Duodenal mucosa (tissue), 2 donors: Measurements from ENCODE around the gene CDK12.
"Not testable (repeated sequence)": the region's sequence is repeated elsewhere in the genome, so short reads cannot be mapped to it uniquely, and the experiment has no call there.

Experiments used
- H3K27ac ChIP-seq: one replicate; pipeline ENCODE4 v1.7.0; 2013; ENCODE audit warnings: low read depth, low read length
- H3K27me3 ChIP-seq, 2 donors: one replicate each; pipeline ENCODE4 v1.7.0; 2013; ENCODE audit warnings: low read length in 2 of 2, control low read depth in 1 of 2; ENCODE audit not compliant: insufficient read depth in 2 of 2, control insufficient read depth in 1 of 2
- H3K36me3 ChIP-seq, 2 donors: one replicate each; pipeline ENCODE4 v1.7.0; 2013; ENCODE audit warnings: low read length in 2 of 2, control low read depth in 1 of 2; ENCODE audit not compliant: insufficient read depth in 2 of 2, control insufficient read depth in 1 of 2
- H3K4me1 ChIP-seq, 2 donors: one replicate each; pipeline ENCODE4 v1.7.0; 2013; ENCODE audit warnings: low read length in 2 of 2, control low read depth in 1 of 2; ENCODE audit not compliant: insufficient read depth in 2 of 2, control insufficient read depth in 1 of 2
- H3K4me3 ChIP-seq, 2 donors: one replicate each; pipeline ENCODE4 v1.7.0; 2013; ENCODE audit warnings: low read length in 2 of 2, low read depth in 1 of 2
- H3K9ac ChIP-seq, 2 donors: one replicate each; pipeline ENCODE4 v1.7.0; 2013; ENCODE audit warnings: low read length in 2 of 2, low read depth in 1 of 2
- H3K9me3 ChIP-seq, 2 donors: one replicate each; pipeline ENCODE4 v1.7.0; 2013; ENCODE audit warnings: low read length in 2 of 2, control low read depth in 1 of 2; ENCODE audit not compliant: control insufficient read depth in 1 of 2

Gene CDK12

GRCh38 chr17:39543176-39543575 lies 81.9 kb downstream of the CDK12 start:
- peaks cover 0 to 12% of the 10 kb centered on the region in 2 donors for H3K36me3 ChIP-seq
- H3K9ac ChIP-seq: no peak overlapping the region
- H3K4me3 ChIP-seq: no peak overlapping the region
- no peaks in the 10 kb centered on the region for H3K9me3 ChIP-seq
- peaks cover 10 to 20% of the 10 kb centered on the region in 2 donors for H3K4me1 ChIP-seq
- no peaks in the 10 kb centered on the region for H3K27me3 ChIP-seq
- H3K27ac ChIP-seq: no peak overlapping the region

GRCh38 chr17:39543664-39544063 lies 82.4 kb downstream of the CDK12 start:
- H3K27me3 ChIP-seq: no peaks in the 10 kb centered on the region
- no peak overlapping the region for H3K9ac ChIP-seq
- no peaks in the 10 kb centered on the region for H3K9me3 ChIP-seq
- no peak overlapping the region for H3K4me3 ChIP-seq
- H3K27ac ChIP-seq: no peak overlapping the region
- H3K36me3 ChIP-seq: peaks cover 0 to 14% of the 10 kb centered on the region in 2 donors
- H3K4me1 ChIP-seq: peaks cover 10 to 19% of the 10 kb centered on the region in 2 donors

DNA sequence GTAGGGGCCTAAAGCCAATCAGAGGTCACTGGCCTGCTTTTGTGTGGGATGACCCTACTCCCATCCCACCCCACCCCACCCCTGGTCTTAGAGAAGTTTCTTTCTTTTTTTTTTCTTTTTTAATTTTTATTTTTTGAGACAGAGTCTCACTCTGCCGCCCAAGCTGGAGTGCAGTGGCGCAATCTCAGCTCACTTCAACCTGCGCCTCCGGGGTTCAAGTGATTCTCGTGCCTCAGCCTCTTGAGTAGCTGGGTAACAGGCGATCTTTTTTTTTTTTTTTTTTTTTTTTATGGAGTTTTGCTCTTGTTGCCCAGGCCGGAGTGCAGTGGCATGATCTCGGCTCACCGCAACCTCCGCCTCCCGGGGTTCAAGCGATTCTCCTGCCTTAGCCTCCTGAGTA lies 83.1 kb downstream of the CDK12 start:
- H3K4me3 ChIP-seq, H3K27ac ChIP-seq, H3K9me3 ChIP-seq, H3K27me3 ChIP-seq, H3K9ac ChIP-seq: not testable (repeated sequence)
- H3K36me3 ChIP-seq: peaks cover 6 to 21% of the 10 kb centered on the region in 2 donors
- H3K4me1 ChIP-seq: peaks cover 10 to 12% of the 10 kb centered on the region in 2 donors

DNA sequence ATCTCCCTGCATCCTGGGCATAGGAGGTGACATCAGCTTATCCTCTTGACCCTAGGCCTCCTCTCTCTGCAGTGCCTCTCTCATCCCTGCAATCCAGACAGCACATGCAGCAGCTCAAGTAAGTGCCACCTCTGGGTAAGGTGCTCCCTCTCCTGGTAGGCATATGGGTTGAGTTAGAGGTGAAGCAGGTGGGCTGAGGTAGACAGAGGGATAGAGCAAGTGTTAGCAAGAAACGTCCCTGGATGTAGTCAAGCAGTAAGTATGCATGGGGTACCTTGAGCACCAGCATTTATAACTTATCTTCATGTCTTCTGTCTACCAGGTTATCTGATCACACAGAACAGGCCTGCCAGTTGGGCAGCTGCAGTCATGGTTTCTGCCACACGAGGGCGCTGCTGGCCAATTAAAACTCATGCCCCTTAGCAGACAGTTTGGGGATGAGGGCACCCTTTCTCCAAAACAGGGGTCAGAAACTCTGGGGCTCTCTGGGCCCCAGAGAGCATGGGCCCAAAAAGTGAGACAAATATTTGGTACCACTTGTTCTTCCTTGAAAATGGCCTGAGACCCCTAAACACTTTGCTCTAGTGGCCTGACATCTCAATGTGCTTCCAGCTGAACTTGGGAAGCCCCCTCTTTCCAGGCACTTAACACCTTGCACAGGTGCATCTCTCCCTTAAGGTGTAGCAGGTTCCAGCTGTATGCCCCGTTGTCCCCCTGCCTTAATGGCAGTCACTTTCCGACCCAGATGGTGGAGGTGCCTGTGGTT lies 86.6 kb downstream of the CDK12 start:
- H3K36me3 ChIP-seq: peaks cover 10 to 44% of the 10 kb centered on the region in 2 donors
- peaks cover 10 to 12% of the 10 kb centered on the region in 2 donors for H3K4me1 ChIP-seq

GRCh38 chr17:39548494-39549225 lies 87.4 kb downstream of the CDK12 start:
- Histone ChIP-seq H3K4me1 (peaks cover 3 to 5% of the 10 kb centered on the region in 2 donors), H3K4me3 (no peak overlapping the region), H3K27me3 (no peaks in the 10 kb centered on the region), H3K9ac (no peak overlapping the region), H3K27ac (no peak overlapping the region), H3K9me3 (no peaks in the 10 kb centered on the region), H3K36me3 (peaks cover 13 to 51% of the 10 kb centered on the region in 2 donors)

More for the DNA sequence above, 86.6 kb downstream of the CDK12 start:
- Histone ChIP-seq H3K9ac (no peak overlapping the region), H3K4me3 (no peak overlapping the region), H3K27me3 (no peaks in the 10 kb centered on the region), H3K27ac (no peak overlapping the region), H3K9me3 (no peaks in the 10 kb centered on the region)

DNA sequence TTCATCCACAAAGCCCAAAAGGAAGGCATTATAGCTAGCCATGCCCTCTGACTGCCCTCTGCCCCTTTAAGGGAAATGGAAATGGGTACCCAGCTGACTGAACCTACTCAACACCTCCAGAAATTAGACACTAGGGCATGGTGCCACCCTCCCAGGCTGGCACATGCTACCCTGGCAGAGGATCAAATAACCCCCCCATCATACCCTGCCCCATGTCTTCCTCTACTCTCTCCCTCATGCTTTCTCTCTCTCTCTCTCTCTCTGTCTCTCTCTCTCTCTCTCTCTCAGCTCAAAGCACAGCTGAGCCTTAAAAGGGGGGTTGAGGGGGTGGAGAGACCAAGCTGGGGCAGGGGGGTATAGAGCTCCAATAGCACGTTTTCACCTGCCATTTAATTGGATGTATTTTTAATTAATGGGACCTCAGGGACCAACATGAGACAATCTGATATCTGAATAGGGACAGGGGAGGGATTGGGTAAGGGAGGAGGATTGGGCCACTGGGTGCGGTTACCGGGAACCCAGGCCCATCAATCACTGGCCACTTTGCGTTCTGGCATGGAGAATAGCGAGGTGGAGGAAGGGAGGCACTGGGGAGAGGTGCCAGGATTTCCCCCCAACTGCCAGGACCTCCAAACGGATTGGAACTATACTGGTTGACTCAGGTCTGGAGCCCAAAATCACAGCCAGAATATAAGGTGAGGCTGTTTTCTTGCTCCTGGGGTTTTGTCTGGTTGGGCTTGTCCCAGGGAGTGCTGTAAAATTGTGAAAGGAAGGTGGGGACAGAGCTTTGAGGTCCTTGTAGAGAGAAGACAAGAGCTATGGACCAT lies 88.7 kb downstream of the CDK12 start:
- Histone ChIP-seq H3K36me3 (peaks cover 19 to 57% of the 10 kb centered on the region in 2 donors), H3K4me1 (no peaks in the 10 kb centered on the region), H3K4me3 (no peak overlapping the region), H3K9ac (no peak overlapping the region), H3K27me3 (no peaks in the 10 kb centered on the region), H3K27ac (no peak overlapping the region), H3K9me3 (no peaks in the 10 kb centered on the region)

GRCh38 chr17:39551879-39552278 lies 90.6 kb downstream of the CDK12 start:
- Histone ChIP-seq H3K27me3 (no peaks in the 10 kb centered on the region), H3K27ac (no peak overlapping the region), H3K4me3 (no peak overlapping the region), H3K9me3 (no peaks in the 10 kb centered on the region), H3K9ac (no peak overlapping the region), H3K36me3 (peaks cover 22 to 62% of the 10 kb centered on the region in 2 donors), H3K4me1 (no peaks in the 10 kb centered on the region)

DNA sequence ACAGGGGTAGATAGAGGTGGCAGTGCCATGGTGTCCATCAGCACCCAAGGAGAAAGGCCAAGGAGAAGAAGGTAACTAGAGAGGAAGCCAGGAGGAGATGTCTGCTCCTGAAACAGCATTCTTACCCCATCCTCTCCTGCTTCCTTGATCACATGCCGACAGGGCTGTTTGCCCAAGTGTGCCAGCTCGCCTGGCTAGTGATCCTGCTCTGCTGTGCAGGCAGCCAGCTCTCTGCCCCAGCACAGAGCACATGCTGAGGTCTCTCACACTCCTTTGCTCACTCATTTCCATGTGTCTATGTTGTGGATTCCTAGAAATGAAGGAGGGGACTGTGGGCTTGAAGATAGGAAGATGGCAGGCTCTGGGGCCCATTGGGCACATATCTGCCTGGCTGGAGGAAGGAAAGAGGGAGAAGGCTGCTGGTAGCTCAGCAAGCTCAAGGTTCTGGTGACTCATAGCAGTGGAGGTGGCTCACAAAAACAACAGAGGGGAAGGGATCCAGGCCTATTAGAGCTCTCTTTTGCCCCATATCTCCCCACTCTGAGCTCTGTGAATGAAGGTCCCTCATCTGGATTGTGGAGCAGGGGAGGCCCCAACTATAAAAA lies 92.2 kb downstream of the CDK12 start:
- Histone ChIP-seq H3K27ac (no peak overlapping the region), H3K27me3 (no peaks in the 10 kb centered on the region), H3K4me3 (no peak overlapping the region), H3K9me3 (no peaks in the 10 kb centered on the region), H3K36me3 (peaks cover 22 to 71% of the 10 kb centered on the region in 2 donors), H3K9ac (no peak overlapping the region), H3K4me1 (no peaks in the 10 kb centered on the region)

DNA sequence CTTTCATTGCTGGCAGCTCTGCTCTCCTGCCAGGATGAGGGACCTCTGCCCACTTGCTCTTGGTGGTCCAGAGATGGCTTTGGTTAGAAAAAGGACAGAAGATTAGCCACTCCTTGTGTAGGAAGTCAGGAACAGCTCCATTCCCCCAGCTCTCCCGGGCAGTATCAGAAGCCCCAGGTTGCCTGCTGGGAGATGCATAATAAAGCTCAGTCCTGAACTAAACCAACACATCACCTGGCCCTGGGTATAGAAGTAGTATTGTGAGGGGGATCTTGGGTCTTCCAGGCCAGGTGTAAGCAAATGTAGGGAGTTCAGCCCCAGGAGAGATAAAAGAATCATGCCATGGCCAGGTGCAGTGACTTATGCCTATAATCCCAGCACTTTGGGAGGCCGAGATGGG lies 94.1 kb downstream of the CDK12 start:
- H3K27ac ChIP-seq: no peak overlapping the region
- no peaks in the 10 kb centered on the region for H3K27me3 ChIP-seq
- H3K4me3 ChIP-seq: no peak overlapping the region
- no peaks in the 10 kb centered on the region for H3K4me1 ChIP-seq
- no peaks in the 10 kb centered on the region for H3K9me3 ChIP-seq
- no peak overlapping the region for H3K9ac ChIP-seq
- H3K36me3 ChIP-seq: peaks cover 12 to 60% of the 10 kb centered on the region in 2 donors
